ENCODE data around the gene NFIA.

- TF ChIP-seq POLR2AphosphoS5 (IDR thresholded peaks at IDR 0.05; ENCODE audit: low read depth, low read length): no peak
- no peak for TF ChIP-seq CTCF (IDR thresholded peaks at IDR 0.05)
- TF ChIP-seq REST (IDR thresholded peaks at IDR 0.05; ENCODE audit: insufficient read depth in 1 of 2, low read depth in 2 of 2, low read length in 1 of 2): no peak
- no peak for TF ChIP-seq SIN3A (IDR thresholded peaks at IDR 0.05; ENCODE audit: borderline replicate concordance, insufficient read depth, low read depth, low read length)
- no peak for TF ChIP-seq TCF7L2 (IDR thresholded peaks at IDR 0.05; ENCODE audit: low read depth, low read length)
Observed at GRCh38 chr1:61326713-61327112, 244.4 kb downstream of the NFIA start.

Measured in Panc1 (cell line).